Measurements from ENCODE around the gene TBX10.

- TF ChIP-seq POLR2A (IDR thresholded peaks at IDR 0.05; ENCODE audit: borderline replicate concordance, extremely low read depth, insufficient read depth, insufficient read length) (no peak), ZBTB33 (IDR thresholded peaks at IDR 0.05; ENCODE audit: extremely low read depth, insufficient replicate concordance, low read length) (no peak), EZH2phosphoT487 (IDR thresholded peaks at IDR 0.05; ENCODE audit: borderline replicate concordance) (no peak), SP1 (IDR thresholded peaks at IDR 0.05; ENCODE audit: low read depth) (no peak), CTCF (IDR thresholded peaks at IDR 0.05 in 2 of 3, conservative IDR thresholded peaks at IDR 0.05 in 1 of 3; ENCODE audit: borderline replicate concordance in 1 of 3, insufficient read depth in 1 of 3, low read depth in 2 of 3, low read length in 2 of 3) (no peak)
Measured at GRCh38 chr11:67636962-67637361, 2.6 kb downstream of the TBX10 start.

All from HCT116 (cell line).